ENCODE data around the gene TEX53.

Gene TEX53

DNA sequence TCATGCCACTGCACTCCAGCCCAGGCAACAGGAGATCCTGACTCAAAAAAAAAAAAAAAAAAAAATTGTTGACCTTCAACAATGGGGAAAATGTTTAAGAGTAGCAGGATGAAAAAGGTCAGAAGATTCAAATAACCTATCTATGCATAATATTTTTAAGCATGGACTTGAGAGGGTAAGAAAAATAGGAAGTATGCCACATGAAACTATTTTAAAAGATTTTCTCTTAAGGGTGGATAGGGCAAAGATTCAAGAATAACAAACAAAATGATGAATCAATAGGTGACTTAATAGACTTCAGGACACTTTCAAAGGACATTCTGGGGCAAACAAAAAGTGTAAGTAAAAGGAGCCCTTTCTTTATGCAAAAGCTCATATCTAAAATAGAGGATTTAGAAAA, 21.2 kb upstream of the TEX53 start:
- DNase-seq = no peak

DNA sequence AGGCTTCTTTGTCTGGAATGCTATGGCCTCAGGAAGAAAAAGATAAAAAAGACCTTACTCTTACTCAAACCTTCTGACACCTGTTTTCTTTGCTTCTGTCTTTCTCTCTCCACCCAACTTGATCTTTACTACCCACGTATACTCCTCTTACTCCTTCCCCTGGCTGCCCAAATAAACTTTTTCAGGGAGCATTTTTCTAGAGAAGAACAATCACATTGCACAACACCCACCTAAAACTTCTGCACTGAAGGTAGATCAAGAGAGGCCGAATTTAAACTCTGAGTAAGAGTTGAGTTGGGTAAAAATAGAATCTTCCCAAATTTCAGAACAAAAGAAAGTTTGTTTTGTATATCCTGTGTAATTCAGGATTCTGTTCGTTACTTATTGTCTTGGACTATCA, 20.5 kb upstream of the TEX53 start:
- DNase-seq = no peak

DNA sequence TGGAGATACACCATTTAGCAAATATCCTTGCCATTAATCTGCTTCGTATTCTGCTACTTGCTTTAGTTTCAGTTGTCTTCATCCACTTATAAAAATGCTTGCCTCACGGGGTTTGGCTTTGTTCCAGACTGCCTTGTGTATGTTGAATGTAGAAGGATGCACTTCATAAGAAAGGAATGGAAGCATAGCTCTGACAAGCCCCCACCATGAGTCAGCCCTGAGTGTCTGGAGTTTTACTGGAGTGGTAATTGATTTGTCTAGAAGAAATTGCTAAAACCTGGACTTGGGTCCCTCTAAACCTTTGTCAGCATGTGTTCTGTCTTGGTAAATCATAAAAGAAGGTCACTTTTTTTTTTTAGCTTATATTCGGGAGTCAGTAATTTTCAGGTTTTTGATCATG, 19.8 kb upstream of the TEX53 start:
- no peak for DNase-seq

DNA sequence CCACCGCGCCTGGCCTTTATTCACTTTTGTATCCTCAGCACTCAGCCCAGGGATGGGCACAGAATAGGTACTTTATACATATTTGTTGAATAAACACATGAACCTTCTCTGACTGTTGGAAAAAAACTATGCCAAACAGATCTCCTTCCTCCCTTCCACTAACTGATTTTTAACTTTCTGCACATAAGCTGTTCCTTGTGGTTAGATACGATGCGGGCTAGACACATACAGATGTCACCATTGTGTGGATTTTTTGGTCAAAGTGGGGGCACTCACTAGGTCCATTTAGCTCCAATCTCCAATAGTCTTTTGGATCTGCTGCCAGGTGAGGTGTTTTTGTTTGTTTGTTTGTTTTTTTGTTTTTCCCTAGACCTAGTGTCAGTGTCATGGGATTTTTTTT, 19.3 kb upstream of the TEX53 start:
- no peak for DNase-seq

DNA sequence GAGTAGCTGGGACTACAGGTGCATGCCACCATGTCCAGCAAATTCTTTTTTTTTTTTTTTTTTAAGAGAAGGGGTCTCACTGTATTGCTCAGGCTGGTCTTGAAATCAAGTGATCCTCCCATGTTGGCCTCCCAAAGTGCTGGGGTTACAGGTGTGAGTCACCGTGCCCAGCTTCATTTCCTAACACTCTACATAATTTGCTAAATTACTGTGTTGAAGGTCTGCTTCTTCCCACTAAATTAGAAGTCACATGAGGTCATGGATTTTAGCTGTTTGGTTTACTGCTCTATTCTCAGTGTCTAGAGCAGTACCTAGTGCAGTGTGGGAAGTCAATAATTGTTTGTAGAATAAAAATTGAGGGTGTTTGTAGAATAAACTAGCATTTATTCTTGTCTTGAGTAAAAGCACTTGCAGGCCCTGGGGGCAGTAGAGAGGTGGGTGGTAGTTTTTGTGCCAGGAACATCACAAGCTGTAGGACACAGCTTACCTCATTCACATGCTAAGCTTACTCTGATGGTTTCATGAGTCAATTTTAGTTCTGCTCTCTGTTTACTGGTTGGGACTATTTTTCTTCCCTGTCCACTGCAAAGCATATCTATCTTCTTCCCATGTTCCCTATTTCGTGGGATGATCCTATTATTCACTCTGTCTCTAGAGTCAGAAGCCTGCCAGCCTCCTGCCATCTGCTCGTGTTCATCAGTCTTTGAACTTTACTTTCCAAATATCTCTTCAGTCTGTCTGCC, 17.4 kb upstream of the TEX53 start:
- DNase-seq = no peak

DNA sequence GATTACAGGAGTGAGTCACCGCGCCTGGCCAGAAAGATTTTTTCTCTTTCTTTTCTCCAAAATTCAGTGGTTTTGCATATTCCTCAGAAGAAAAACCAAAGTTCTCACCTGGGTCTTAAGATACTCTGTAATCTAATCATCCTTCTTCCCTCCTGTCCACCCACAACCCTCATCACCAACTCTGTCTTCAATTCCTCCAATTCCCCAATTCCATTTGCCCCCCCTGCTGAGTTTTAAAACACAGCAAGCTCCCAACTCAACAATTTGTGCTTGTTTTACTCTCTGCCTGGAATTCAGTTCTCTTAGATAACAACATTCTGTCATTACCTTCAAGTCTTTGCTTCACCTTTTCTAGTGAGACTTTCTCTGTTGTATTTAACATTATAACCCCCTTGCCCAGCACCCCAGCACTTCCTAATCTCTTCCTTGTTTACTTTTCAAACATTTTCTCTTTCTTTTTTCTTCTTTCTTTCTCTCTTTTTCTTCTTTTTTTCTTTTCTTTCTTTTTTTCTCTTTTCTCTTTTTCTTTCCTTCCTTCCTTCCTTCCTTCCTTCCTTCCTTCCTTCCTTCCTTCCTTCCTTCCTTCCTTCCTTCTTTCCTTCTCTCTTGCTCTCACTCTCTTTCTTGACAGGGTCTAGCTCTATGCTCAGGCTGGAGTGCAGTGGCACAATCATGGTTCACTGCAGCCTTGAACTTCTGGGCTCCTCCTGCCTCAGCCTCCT, 16.6 kb upstream of the TEX53 start:
- no peak for DNase-seq

DNA sequence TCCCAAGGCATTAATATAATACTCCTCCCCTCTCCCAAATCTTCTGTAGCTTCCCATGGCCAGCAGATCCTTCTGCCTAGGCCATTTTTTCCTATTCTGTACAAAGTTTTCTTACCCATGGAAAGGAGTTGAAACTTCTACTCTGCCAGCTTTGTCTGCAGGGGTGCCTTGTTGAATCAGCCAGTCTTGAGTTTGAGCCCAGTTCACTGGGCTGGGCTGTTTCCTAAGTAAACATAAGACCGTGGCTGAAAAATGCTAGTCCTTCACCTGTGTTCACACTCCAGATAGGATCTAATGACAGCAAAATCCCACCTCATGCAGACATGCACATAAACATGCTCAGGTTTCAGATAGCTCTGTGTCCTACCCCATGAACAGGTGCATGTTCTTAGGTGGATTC, 14.0 kb upstream of the TEX53 start:
- no peak for DNase-seq

DNA sequence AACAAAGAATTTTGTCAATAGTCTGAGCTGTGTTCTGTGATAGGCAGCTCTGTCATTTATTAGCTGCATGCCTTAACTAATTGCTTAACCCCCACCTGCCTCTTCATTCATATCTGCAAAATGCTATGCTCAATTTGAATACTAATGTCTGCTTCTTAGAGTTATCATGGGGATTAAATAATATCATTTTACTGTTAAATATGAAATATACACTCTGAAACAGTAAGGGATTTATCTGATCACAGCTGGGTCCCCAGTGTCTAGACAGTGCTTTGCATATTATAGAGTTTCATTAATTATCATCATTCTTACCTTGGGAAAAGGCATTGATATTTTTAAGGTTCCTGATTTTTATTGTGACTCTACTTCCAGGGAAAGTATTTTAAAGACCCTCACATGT, 12.4 kb upstream of the TEX53 start:
- DNase-seq = no peak

DNA sequence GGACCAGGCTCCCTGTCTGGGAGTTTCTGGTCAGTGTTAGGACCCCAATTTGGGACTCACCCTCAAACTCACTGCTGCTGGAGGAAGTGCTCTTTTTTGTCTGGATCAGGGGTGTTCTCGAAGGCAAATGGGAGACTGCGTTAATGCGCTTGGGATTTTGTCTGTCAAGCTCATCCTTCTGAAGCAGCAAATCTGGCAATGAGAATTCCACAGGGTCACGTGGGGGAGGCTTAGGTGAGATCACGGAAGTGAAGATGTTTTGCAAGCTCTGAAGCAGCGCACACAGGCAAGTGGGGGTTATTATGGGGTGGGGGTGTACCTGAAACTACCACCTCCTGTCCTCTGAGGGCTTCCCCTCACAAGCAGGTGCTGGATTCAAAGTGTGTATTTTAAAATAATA, 10.5 kb upstream of the TEX53 start:
- DNase-seq = no peak

DNA sequence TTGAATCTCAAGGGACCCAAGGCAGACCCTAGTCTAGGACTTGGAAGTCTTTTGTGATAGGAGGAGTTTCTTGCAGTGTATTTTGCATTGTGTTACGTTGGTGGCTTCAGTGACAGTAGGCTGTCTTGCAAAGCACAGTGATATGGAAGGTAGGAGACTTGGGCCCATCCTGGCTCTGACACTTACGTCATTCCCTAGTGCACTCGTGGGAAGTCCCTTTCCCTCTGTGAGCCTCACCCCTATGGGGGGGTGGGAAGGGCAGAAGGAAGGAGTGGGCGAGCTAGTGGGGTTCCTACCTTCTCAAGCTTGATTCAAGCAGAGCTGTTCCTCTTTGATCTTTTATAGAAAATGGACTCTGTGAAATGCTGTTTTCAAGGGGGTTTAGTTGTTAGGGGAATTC, 9.2 kb upstream of the TEX53 start:
- DNase-seq = no peak

DNA sequence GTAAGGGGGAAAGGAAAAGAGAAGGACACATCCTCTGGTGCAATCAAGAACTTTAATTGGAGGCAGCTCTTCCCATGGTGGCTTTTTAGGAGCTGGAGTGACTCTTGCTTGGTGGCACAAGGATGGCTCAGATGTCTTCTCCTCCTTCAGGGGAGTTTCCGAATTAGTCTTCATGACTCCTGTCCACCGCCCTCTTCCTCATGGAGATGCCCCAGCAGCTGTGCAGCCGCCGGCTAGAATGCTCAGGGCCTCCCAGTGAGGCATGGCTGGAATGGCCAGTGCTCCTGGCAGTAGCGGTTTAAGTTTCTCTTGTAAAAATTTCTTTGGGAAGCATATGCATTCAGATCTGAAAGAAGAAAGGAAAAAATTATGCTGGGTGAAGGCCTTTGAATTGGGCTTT, 8.8 kb upstream of the TEX53 start:
- DNase-seq = no peak

DNA sequence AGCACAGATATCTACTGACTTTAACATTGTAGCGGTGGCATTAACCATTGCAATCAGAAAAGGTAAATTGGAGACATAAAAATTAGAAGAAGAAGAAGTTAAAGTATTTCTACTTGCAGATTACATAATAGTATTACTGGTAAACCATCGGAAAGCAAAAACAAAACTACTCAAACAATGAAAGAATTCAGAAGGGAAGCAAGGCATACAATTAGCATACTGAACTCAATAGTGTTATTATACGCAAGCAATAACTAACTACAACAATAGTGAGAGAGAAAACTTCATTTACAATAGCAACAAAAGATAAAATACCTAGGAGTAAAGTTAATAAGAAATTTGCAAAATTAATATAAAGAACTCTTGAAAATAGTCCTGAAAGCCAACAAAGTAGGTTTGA, 6.6 kb upstream of the TEX53 start:
- DNase-seq = no peak

DNA sequence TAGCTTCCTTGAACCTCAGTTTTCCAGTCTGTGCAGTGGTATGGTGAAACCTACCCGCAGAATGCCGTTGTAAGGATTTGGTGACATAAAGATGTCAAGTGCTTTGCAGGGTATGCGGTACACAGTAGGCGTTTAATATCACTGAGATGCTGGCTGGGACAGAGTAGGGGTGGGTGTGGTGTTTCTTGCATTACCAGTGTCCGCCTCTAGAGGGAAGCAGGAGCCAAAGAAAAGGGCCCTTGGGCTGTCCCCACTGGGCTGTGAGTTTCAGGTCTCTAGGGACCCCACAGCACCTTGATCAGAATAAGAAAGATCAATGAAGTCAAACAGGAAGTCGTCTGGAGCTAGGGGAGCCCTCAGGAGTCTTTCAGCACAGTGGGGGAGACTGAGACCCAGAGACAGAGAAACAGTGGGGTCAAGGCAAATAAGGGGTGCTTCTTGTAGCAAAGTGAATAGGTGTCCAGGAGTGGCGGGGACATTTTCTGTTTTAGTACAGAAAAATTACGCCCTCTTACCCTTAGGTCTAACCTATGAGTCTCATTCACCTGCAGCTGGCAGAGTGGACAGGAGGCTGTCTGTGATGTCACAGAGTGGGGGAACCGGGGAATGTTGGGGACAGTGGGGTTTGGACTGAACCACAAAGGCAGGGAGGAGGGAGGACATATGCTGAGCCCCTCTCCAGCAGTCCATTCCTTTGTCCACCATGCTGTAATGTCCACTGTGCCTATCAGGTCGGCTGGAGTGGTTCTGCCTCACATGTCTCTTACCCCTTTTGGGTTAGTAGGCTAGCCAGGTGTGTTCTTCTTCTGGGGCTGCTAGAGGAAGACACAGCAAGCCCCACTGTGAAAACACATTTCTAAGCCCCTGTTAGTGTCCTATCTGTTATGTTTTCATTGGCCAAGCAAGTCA, 4.7 kb upstream of the TEX53 start:
- DNase-seq = peak; percentile 5

DNA sequence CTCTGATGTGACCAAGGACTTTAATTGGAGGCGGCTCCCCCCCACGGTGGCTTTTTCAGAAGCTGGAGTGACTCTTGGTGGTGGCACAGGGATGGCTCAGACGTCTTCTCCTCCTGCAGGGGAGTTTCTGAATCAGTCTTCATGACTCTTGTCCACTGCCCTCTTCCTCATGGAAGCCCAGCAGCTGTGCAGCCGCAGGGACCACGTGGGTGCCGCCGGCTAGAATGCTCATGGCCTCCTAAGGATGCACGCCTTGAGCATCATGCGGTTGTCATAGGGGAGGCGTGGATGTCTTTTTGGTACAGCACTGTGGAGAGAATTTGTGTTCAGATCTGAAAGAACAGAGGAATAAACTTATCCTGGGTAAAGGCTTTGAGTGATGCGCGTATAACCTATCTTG, 1.3 kb downstream of the TEX53 start:
- DNase-seq = no peak

DNA sequence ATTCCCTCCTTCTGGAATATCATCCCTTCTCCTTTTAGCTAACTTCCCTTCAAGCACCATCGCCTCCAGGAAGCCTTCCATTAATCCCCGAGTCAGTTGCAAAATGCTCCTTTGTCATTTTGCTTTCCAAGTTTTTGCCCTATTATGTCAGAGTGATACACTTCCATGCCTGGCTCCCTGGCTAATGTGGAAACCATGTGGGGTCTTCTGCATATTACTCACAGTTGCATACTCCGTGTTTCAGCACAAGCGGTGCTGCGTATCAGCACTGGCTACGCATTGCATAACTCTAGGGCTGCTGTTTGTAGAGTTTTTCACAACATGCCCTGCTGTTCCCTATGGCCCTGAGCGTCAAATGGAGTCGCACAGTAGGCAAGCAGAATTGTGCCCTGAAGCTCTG, 1.9 kb downstream of the TEX53 start:
- DNase-seq = no peak

DNA sequence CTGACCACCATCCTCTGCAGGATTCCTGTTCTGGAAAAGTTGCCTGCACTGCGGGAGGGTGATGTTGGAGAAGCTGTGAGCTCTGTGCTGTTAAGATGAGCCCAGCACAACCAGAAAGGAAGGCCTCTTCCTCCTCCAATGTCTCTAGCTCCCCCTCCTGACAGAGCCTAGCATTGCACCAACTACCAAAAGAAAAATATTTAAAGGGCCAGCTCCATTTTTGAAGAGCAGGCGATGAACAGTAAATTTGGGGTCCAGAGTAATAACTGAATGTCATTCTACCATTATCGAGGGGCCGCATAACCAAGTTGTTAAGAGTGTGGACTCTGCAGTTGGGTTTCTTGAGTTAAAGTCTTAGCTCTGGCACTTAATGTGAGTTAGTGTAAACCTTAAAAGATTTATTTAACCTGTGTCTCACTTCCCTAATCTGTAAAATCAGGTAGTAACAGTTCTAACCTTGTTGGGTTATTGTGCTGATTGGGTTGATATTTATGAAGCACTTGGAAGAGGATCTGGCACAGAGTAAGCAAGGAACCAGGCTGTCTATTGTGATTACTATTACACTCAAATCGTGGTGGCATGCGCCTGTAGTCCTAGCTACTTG, 3.9 kb downstream of the TEX53 start:
- DNase-seq = peak; percentile 66

DNA sequence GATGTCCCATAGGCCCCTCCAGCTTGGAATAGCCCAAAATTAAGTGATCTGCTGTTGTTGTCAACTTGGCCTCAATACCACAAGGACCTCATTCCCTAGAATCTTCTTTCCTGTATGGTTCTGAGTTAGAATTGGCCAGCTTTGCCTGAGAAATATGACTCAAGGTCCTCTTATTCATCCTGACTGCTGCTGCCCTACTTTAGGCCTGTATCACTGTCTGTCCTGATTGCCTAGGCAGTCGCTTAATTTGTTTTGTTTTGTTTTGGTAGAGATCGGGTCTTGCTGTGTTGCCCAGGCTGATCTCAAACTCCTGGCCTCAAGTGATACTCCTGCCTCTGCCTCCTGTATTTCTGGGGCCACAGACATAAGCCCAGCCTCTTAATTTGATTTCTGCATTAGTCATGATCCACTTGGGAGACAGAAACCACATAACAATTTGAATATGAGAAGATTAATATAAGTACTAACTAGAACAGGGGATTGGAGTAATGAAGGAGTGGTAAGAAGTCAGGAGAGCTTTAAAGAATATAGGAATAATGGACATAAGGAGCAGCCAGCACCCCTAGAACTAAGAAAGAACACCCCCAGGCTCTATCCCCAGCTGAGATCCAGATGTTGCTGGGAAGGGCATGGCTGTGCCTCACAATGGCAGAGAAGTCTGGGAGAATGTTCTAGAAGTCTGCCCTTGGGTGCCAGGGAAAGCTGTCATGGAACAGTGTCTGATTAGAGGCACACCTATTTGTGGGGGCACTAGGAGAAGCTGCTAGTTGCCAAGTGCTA, 4.6 kb downstream of the TEX53 start:
- no peak for DNase-seq

DNA sequence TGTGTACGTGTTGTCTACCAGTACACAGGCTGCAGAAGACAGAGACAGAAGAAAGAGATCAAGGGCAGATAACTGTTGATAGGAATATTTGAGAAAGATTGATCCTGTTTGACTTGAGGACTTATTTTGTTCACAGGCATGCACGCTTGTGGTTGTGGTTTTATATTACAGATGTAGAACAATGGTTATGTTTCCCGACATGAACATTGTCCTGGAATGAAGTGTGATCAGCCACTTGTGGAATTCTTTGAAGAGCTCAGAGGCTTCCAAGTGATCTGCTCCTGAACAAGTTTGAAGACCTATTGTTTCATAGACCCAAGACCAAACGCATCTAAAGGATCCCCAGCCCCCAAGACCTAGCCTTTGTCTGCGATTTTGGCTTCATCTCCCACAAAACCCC, 13.7 kb downstream of the TEX53 start:
- DNase-seq = no peak

DNA sequence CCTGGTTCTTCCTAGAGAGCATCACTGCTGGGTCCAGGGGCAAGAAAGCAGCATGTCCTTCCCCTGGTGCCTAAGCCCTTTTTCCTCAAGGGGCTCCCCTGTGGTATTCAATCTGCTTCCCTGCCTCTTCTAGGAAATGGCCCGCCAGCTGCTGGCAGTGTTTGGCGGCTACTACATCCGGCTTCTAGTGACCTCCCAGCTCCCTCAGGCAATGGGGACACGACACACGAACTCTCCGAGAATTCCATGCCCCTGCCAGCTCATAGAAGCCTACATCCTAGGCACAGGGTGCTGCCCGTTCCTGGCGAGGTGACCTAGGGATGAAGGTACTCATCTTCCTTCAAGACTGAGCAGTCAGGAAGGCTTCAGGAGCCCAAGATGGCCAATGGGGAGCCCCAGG, 14.6 kb downstream of the TEX53 start:
- DNase-seq = no peak

DNA sequence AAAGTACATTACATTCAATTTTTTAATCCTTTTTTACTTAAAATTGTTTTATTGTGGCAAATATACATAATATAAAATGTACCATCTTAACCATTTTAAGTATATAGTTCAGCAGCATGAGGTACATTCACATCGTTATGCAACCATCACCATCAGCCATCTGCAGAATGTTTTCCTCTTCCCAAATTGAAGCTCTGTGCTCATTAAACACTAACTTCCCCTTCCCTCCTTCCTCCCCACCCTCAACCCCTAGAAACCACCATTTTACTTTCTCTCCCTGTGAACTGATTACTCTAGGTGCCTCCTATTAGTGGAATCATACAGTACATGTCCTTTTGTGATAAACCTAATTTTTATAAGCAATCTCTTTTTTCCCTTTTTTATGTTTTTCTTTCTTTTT, 15.6 kb downstream of the TEX53 start:
- DNase-seq = peak; percentile 8

DNA sequence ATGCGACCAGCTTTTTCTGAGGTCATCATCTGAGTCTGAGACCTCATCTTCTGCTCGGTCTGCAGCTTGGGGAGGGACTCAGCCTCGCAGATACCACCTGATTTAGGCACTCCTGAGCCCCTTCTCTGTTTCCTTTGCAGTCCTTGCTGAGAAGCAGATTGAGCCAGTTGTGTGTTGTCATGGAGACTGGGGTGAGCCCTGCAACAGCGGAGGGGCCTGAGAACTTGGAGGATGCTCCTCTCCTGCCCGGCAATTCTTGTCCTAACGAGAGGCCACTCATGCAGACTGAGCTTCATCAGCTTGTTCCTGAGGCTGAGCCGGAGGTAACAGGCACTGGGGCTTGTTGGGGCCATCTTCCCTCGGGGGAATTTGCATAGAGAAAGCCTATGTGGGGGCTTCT, 19.2 kb downstream of the TEX53 start:
- no peak for DNase-seq

DNA sequence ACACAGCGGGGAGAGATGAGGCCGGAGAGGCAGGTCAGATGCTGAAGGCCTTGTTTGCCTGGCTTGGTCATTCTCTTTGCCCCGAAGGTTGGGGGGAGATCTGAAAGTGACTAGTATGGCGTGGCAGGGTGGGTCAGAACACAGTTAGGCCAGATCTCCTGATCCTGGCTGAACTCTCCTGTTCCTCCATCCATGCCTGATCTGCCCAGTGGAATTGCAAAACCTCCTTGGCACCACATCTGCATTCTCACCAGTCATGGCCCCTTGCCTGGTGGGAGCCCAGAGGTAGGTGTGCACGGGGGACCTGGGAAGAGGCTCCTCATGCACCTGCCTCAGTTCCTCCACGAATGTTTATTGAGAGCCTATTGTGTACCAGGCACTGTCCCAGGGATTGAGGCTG, 23.2 kb downstream of the TEX53 start:
- DNase-seq = no peak

Measured in KG1 (cell line).